Activated CD8-positive, alpha-beta memory T cell treated with anti-CD3 and anti-CD28 coated beads for 4 hours (primary cell): Measurements from ENCODE around the gene OLFML2A.

Experiments
- DNase-seq, 2 donors: peaks; one replicate each; pipeline ENCODE4 v3.0.0-alpha.2; 2020; ENCODE audit warnings: low read depth in 2 of 2

OLFML2A gene

GRCh38 chr9:124854161-124854560, 77.2 kb downstream of the OLFML2A start:
- no peak for DNase-seq

- DNase-seq = no peak
Measured at GRCh38 chr9:124854822-124855221, 77.9 kb downstream of the OLFML2A start.

- DNase-seq = no peak
Measured at GRCh38 chr9:124855566-124855943, 78.6 kb downstream of the OLFML2A start.

- DNase-seq = no peak
Measured at GRCh38 chr9:124855944-124856765, 79.2 kb downstream of the OLFML2A start.

- no peak for DNase-seq
Measured at GRCh38 chr9:124857533-124858162, 80.7 kb downstream of the OLFML2A start.

GRCh38 chr9:124858330-124859046, 81.6 kb downstream of the OLFML2A start:
- DNase-seq = no peak

- DNase-seq = no peak
Measured at GRCh38 chr9:124859803-124860581, 83.1 kb downstream of the OLFML2A start.

GRCh38 chr9:124860582-124861341, 83.8 kb downstream of the OLFML2A start:
- DNase-seq = no peak

- peak; percentile 91 to 92 for DNase-seq
Measured at GRCh38 chr9:124861342-124862229, 84.7 kb downstream of the OLFML2A start, which contains the start of the genes ARPC5L and RPL35. TSS of gene ARPC5L (plus strand) at chr9:124862130. CDS start at chr9:124869291, 7,161 bp downstream. TSS of gene RPL35 (minus strand) at chr9:124861957. CDS start at chr9:124861912, 45 bp downstream.

- DNase-seq = no peak
Measured at GRCh38 chr9:124863371-124863871, 86.5 kb downstream of the OLFML2A start.
